GM10266 (cell line): ENCODE measurements around the gene CRAT.

Experiments used
- DNase-seq: peaks from one replicate; pipeline ENCODE4 v3.0.0; 2012; ENCODE audit errors: extremely low spot score
- TF ChIP-seq, protein P1 (sequence below): IDR thresholded peaks from 2 replicates; pipeline ENCODE4 v1.5.1; 2012; ENCODE audit warnings: mild to moderate bottlenecking, low read depth; ENCODE audit not compliant: control insufficient read depth, insufficient read depth; ENCODE audit errors: missing control alignments

The CRAT gene

DNA sequence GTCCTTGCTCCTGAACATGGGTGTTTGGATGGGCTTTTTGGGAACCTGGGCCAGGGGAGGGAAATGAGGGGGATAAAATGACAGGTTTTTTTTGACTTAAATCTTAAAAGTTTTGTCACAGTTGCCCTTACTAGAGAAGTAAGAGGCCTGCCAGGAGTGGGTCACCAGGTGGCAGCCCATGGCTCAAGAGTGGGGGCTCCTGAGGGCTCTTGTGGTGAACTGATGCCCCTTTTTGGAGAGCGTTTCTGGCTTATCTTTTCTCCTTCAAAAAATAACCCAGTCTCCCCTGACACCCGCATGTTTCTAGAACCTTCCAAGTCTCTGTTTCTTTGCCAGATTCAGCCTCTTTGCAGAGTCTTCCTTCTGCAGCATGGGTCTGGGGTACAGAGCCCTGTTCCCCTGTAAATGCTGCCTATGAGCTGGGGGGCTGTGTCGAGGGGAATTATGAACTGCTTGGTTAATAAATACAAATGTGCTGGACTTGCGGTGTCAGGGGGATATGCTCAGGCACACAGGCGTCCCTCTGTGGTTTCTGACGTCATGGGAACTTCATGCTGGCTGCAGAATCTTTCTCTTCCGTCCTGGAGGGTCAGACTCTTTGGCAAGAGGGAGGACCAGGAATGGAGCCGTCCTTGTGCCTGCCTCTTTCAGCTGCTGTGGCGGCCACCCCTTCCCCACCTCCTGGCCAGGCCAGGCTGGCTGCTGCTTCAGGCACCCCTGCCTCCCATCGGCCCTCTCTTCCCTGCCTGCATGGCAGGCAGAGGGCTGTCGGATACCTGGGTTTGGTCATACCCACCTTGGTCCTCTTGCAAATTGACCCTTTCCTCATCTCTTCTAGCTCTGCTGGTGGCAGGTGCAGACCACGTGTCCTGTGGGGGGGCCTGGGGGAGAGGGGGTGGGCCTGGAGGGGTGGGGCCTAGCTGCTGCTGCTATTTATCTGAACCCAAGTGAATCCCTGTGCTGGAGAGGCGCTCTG, 30.8 kb upstream of the CRAT start:
- peak; percentile 58 for DNase-seq

GRCh38 chr9:129140397-129141065, 29.9 kb upstream of the CRAT start:
- no peak for DNase-seq
- TF ChIP-seq, protein P1, sequence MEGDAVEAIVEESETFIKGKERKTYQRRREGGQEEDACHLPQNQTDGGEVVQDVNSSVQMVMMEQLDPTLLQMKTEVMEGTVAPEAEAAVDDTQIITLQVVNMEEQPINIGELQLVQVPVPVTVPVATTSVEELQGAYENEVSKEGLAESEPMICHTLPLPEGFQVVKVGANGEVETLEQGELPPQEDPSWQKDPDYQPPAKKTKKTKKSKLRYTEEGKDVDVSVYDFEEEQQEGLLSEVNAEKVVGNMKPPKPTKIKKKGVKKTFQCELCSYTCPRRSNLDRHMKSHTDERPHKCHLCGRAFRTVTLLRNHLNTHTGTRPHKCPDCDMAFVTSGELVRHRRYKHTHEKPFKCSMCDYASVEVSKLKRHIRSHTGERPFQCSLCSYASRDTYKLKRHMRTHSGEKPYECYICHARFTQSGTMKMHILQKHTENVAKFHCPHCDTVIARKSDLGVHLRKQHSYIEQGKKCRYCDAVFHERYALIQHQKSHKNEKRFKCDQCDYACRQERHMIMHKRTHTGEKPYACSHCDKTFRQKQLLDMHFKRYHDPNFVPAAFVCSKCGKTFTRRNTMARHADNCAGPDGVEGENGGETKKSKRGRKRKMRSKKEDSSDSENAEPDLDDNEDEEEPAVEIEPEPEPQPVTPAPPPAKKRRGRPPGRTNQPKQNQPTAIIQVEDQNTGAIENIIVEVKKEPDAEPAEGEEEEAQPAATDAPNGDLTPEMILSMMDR, result no peak

More for the DNA sequence above, 30.8 kb upstream of the CRAT start:
- TF ChIP-seq, protein P1, result no peak

GRCh38 chr9:129139993-129140396, 29.4 kb upstream of the CRAT start:
- TF ChIP-seq, protein P1, result no peak
- peak; percentile 88 for DNase-seq

DNA sequence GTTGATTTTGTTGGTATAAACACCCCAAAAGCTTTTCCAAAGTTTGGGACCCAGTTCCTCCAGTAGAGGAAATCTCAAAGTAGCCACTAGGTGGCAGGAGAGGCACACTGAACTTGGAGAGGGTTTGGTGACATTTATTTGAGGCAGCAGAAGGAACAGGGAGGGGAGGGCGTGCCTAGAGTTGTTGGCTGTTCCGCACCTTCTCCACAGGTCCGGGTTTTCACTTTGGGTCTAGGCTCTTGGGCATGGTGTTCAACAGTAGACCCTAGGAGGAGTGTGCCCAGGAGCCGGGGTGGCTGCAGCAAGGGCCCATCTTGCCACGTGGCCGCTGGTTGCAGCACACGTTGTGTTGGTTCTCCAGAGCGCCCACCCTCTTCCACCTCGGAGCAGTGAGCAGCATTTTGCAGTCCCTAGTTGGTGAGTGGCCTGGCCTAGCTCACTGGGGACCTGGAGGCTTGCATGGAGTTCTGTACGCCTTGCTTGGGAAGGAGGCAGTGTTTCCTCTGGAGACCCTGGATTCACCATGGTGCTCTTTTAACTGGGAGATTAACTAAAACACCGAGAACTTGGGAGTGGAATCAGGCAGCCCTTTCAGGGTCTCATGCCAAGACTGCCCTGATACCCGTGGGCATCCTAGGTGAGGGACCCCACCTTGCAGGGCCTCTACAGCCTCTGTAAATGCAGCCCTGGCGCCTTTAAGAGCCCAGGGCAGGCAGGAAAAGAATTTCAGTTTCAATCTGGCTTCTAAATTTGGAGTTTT, 28.8 kb upstream of the CRAT start:
- peak; percentile 70 for DNase-seq
- TF ChIP-seq, protein P1, result peak; percentile 89

GRCh38 chr9:129138476-129139232, 28.1 kb upstream of the CRAT start:
- DNase-seq, result no peak
- TF ChIP-seq, protein P1, result no peak

DNA sequence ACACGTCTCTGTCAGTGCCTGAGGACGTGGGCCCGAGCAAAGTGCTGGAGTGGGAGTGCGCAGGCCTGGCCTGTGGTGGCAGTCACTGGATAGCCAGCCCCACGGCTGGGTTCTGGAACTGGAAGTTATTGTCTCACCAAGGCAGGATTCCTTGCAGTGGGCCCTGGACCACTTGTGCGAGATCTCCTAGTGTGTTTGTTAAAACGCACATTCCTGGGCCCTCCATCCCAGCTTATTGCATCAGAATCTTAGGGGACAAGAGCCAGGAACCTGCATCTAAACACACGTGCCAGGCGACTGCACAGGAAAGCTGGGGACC, 27.5 kb upstream of the CRAT start:
- no peak for DNase-seq
- TF ChIP-seq, protein P1, result no peak
